HEK293 (cell line): ENCODE measurements around the gene GASK1B.

Experiments
- CTCF ChIA-PET: fragments of 350-600 bp; formaldehyde crosslinking; extraction: SDS; loops from one replicate; lab custom pipeline; 2021; ENCODE audit warnings: antibody characterized with exemption; lab: Yijun Ruan, JAX
- POLR2A ChIA-PET: fragments of 300-600 bp; formaldehyde crosslinking; extraction: SDS; loops from one replicate; lab custom pipeline; 2020; ENCODE audit warnings: antibody characterized with exemption, inconsistent platforms; lab: Yijun Ruan, JAX
- H3K27ac ChIP-seq: fragments of 200-500 bp; sonication (Bioruptor generic); 2 replicates; pipeline ENCODE4 v1.5.1; 2014; ENCODE audit warnings: low read depth, low read length, control low read depth, inconsistent platforms; ENCODE audit errors: extremely low read depth
- H3K36me3 ChIP-seq, 2 experiments: fragments of 200-500 bp in 1 of 2; sonication (Bioruptor generic) in 1 of 2; 1 replicate in 1 of 2; 2 replicates in 1 of 2; pipeline ENCODE4 v1.5.1; 2014 to 2017; ENCODE audit warnings: inconsistent platforms in 2 of 2, low read length in 2 of 2; ENCODE audit not compliant: control insufficient read depth in 2 of 2, insufficient read depth in 1 of 2
- H3K4me1 ChIP-seq: fragments of 200-500 bp; sonication (Bioruptor generic); 2 replicates; pipeline ENCODE4 v1.5.1; 2014; ENCODE audit warnings: mild to moderate bottlenecking, low read length, inconsistent platforms; ENCODE audit not compliant: control insufficient read depth, insufficient read depth
- H3K4me3 ChIP-seq: 2 replicates; pipeline ENCODE4 v1.5.1; 2011; ENCODE audit warnings: low read depth, mild to moderate bottlenecking, control low read depth, low read length, moderate library complexity
- H3K9me3 ChIP-seq: fragments of 200-500 bp; sonication (Bioruptor generic); 2 replicates; pipeline ENCODE4 v1.5.1; 2014; ENCODE audit warnings: low read depth, low read length, inconsistent platforms; ENCODE audit not compliant: control insufficient read depth, insufficient read depth
- FEZF1 ChIP-seq: fragments of 450-650 bp; formaldehyde crosslinking; IDR thresholded peaks from 2 replicates; pipeline ENCODE4 v1.5.1; 2016; ENCODE audit warnings: missing biosample characterization, missing genetic modification characterization
- MEIS1 ChIP-seq: sonication (generic); formaldehyde crosslinking; IDR thresholded peaks from 2 replicates; pipeline ENCODE4 v1.8.1; 2022; ENCODE audit warnings: missing genetic modification reagents, mild to moderate bottlenecking, borderline replicate concordance
- PRDM1 ChIP-seq: fragments of 450-650 bp; formaldehyde crosslinking; IDR thresholded peaks from 2 replicates; pipeline ENCODE4; 2016; ENCODE audit warnings: missing biosample characterization, missing genetic modification characterization
- SCRT2 ChIP-seq: fragments of 450-650 bp; formaldehyde crosslinking; IDR thresholded peaks from 2 replicates; pipeline ENCODE4 v1.5.1; 2016; ENCODE audit warnings: missing biosample characterization, missing genetic modification characterization
- TCF7L2 ChIP-seq: IDR thresholded peaks from 2 replicates; pipeline ENCODE4 v1.6.1; 2011; ENCODE audit warnings: low read depth, mild to moderate bottlenecking, inconsistent platforms, low read length, moderate library complexity, borderline replicate concordance
- ZBTB44 ChIP-seq: fragments of 450-650 bp; IDR thresholded peaks from 2 replicates; pipeline ENCODE4 v1.5.1; 2018; ENCODE audit warnings: missing biosample characterization, mild to moderate bottlenecking, missing genetic modification characterization
- ZFP37 ChIP-seq: fragments of 450-650 bp; formaldehyde crosslinking; IDR thresholded peaks from 2 replicates; pipeline ENCODE4 v1.5.1; 2016; ENCODE audit warnings: missing biosample characterization, missing genetic modification characterization
- ZNF114 ChIP-seq: fragments of 450-650 bp; formaldehyde crosslinking; IDR thresholded peaks from 2 replicates; pipeline ENCODE4 v1.5.0; 2017; ENCODE audit warnings: missing biosample characterization, missing genetic modification characterization
- ZNF121 ChIP-seq: fragments of 450-650 bp; formaldehyde crosslinking; IDR thresholded peaks from 2 replicates; pipeline ENCODE4 v1.5.1; 2016; ENCODE audit warnings: missing biosample characterization, missing genetic modification characterization
- ZNF23 ChIP-seq: fragments of 450-650 bp; formaldehyde crosslinking; IDR thresholded peaks from 2 replicates; pipeline ENCODE4 v1.5.1; 2016; ENCODE audit warnings: missing biosample characterization, missing genetic modification characterization, borderline replicate concordance
- ZNF311 ChIP-seq: fragments of 450-650 bp; formaldehyde crosslinking; IDR thresholded peaks from 2 replicates; pipeline ENCODE4 v1.5.1; 2017; ENCODE audit warnings: missing biosample characterization, missing genetic modification characterization, borderline replicate concordance
- ZNF404 ChIP-seq: fragments of 450-650 bp; formaldehyde crosslinking; IDR thresholded peaks from 2 replicates; pipeline ENCODE4 v1.5.1; 2017; ENCODE audit warnings: missing biosample characterization, missing genetic modification characterization
- ZNF600 ChIP-seq: fragments of 450-650 bp; formaldehyde crosslinking; IDR thresholded peaks from 2 replicates; pipeline ENCODE4 v1.5.1; 2016; ENCODE audit warnings: missing biosample characterization, missing genetic modification characterization
- ZNF610 ChIP-seq: fragments of 450-650 bp; formaldehyde crosslinking; IDR thresholded peaks from 2 replicates; pipeline ENCODE4 v1.5.1; 2016; ENCODE audit warnings: missing biosample characterization, missing genetic modification characterization, borderline replicate concordance
- ZNF654 ChIP-seq: fragments of 450-650 bp; formaldehyde crosslinking; IDR thresholded peaks from 2 replicates; pipeline ENCODE4 v1.5.1; 2016; ENCODE audit warnings: low read depth, missing biosample characterization, missing genetic modification characterization
- ZNF777 ChIP-seq: fragments of 450-650 bp; formaldehyde crosslinking; IDR thresholded peaks from 2 replicates; pipeline ENCODE4 v1.5.1; 2017; ENCODE audit warnings: missing biosample characterization, missing genetic modification characterization, borderline replicate concordance
- ZNF830 ChIP-seq: fragments of 450-650 bp; IDR thresholded peaks from 2 replicates; pipeline ENCODE4 v1.5.0; 2018; ENCODE audit warnings: missing biosample characterization, missing genetic modification characterization, low read depth, mild to moderate bottlenecking, moderate library complexity
- ZSCAN5A ChIP-seq: fragments of 450-650 bp; formaldehyde crosslinking; IDR thresholded peaks from 2 replicates; pipeline ENCODE4 v1.5.1; 2016; ENCODE audit warnings: missing biosample characterization, missing genetic modification characterization
- TF ChIP-seq, protein P1 (sequence below): fragments of 450-650 bp; formaldehyde crosslinking; IDR thresholded peaks from 2 replicates; pipeline ENCODE4 v1.5.1; 2016; ENCODE audit warnings: missing biosample characterization, missing genetic modification characterization
- TF ChIP-seq, protein P2 (sequence below): fragments of 450-650 bp; formaldehyde crosslinking; IDR thresholded peaks from 2 replicates; pipeline ENCODE4 v1.5.1; 2016; ENCODE audit warnings: missing biosample characterization, missing genetic modification characterization

The GASK1B gene

GRCh38 chr4:158181906-158182305 lies 9.1 kb upstream of the GASK1B start:
- H3K9me3 ChIP-seq: no peaks in the 10 kb centered on the region
- no peaks in the 10 kb centered on the region for H3K36me3 ChIP-seq
- ChIA-PET CTCF (interaction anchor here (0.6 to 1.5 kb wide), 3 partner anchors 9 to 11 kb away, joined by 3 read pairs; no protein-coding TSS in a partner anchor), POLR2A (no interaction called here)
- no peaks in the 10 kb centered on the region for H3K4me1 ChIP-seq
- H3K4me3 ChIP-seq: no peak overlapping the region
- H3K27ac ChIP-seq: no peak overlapping the region
- TF ChIP-seq ZFP37 (no peak), ZNF114 (no peak), ZNF777 (tag by site-specific recombination) (no peak), ZSCAN5A (tag by site-specific recombination) (no peak)

GRCh38 chr4:158179465-158179864 lies 6.6 kb upstream of the GASK1B start:
- Histone ChIP-seq H3K9me3 (no peaks in the 10 kb centered on the region), H3K4me3 (no peak overlapping the region), H3K36me3 (no peaks in the 10 kb centered on the region), H3K4me1 (no peaks in the 10 kb centered on the region), H3K27ac (no peak overlapping the region)
- POLR2A ChIA-PET: no interaction called here
- CTCF ChIA-PET: interaction anchor here (0.7 to 1.7 kb wide), 2 partner anchors 9 to 13 kb away, joined by 3 to 6 read pairs; no protein-coding TSS in a partner anchor
- TF ChIP-seq, protein P1, sequence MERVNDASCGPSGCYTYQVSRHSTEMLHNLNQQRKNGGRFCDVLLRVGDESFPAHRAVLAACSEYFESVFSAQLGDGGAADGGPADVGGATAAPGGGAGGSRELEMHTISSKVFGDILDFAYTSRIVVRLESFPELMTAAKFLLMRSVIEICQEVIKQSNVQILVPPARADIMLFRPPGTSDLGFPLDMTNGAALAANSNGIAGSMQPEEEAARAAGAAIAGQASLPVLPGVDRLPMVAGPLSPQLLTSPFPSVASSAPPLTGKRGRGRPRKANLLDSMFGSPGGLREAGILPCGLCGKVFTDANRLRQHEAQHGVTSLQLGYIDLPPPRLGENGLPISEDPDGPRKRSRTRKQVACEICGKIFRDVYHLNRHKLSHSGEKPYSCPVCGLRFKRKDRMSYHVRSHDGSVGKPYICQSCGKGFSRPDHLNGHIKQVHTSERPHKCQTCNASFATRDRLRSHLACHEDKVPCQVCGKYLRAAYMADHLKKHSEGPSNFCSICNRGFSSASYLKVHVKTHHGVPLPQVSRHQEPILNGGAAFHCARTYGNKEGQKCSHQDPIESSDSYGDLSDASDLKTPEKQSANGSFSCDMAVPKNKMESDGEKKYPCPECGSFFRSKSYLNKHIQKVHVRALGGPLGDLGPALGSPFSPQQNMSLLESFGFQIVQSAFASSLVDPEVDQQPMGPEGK (tag by site-specific recombination): no peak
- no peak for TF ChIP-seq MEIS1 (CRISPR knock-in tag)

DNA sequence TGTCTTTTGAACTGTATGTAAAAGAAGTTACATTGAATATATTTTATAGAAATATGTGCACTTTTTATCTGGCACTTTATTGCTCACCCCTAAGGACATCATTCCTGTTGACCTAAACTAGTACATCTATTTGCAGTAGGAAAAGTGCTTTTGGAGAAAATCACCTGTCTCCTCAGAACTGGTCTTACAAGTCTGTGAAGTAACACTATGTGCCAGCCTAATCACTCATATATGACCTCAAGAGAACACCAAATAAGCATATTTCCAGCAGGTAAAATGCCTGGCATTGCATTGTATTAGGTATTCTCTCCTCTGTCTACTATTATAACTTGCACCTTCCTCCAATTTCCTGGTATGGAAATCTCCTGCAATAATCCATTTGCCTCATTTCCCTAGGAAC lies 4.0 kb upstream of the GASK1B start:
- Histone ChIP-seq H3K9me3 (no peaks in the 10 kb centered on the region), H3K36me3 (no peaks in the 10 kb centered on the region), H3K27ac (no peak overlapping the region), H3K4me3 (no peak overlapping the region), H3K4me1 (no peaks in the 10 kb centered on the region)
- TF ChIP-seq ZNF830 (tag by site-specific recombination) (no peak), PRDM1 (tag by site-specific recombination) (no peak), ZNF311 (tag by site-specific recombination) (no peak), ZNF121 (no peak), ZNF610 (tag by site-specific recombination) (no peak), FEZF1 (tag by site-specific recombination) (no peak), ZBTB44 (tag by site-specific recombination) (no peak), ZNF600 (tag by site-specific recombination) (no peak), ZFP37 (no peak), ZNF654 (tag by site-specific recombination) (no peak), ZNF404 (tag by site-specific recombination) (no peak), TCF7L2 (no peak), ZNF23 (tag by site-specific recombination) (no peak), SCRT2 (no peak)
- TF ChIP-seq, protein P2, sequence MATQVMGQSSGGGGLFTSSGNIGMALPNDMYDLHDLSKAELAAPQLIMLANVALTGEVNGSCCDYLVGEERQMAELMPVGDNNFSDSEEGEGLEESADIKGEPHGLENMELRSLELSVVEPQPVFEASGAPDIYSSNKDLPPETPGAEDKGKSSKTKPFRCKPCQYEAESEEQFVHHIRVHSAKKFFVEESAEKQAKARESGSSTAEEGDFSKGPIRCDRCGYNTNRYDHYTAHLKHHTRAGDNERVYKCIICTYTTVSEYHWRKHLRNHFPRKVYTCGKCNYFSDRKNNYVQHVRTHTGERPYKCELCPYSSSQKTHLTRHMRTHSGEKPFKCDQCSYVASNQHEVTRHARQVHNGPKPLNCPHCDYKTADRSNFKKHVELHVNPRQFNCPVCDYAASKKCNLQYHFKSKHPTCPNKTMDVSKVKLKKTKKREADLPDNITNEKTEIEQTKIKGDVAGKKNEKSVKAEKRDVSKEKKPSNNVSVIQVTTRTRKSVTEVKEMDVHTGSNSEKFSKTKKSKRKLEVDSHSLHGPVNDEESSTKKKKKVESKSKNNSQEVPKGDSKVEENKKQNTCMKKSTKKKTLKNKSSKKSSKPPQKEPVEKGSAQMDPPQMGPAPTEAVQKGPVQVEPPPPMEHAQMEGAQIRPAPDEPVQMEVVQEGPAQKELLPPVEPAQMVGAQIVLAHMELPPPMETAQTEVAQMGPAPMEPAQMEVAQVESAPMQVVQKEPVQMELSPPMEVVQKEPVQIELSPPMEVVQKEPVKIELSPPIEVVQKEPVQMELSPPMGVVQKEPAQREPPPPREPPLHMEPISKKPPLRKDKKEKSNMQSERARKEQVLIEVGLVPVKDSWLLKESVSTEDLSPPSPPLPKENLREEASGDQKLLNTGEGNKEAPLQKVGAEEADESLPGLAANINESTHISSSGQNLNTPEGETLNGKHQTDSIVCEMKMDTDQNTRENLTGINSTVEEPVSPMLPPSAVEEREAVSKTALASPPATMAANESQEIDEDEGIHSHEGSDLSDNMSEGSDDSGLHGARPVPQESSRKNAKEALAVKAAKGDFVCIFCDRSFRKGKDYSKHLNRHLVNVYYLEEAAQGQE (tag by site-specific recombination): no peak
- ChIA-PET POLR2A (no interaction called here), CTCF (no interaction called here)
